Measurements from ENCODE around the gene FLYWCH2. TPM values are rescaled to one million over a fixed set of nuclear protein-coding genes. Genes with fewer than 3 reads are reported as not detected.
A peak's percentile ranks its signal among the peaks of the same experiment; 100 is the strongest.

FLYWCH2 gene
- total and polyA plus RNA-seq, 10 donors, result 27.5 to 98.6 (median 49.0) TPM

DNA sequence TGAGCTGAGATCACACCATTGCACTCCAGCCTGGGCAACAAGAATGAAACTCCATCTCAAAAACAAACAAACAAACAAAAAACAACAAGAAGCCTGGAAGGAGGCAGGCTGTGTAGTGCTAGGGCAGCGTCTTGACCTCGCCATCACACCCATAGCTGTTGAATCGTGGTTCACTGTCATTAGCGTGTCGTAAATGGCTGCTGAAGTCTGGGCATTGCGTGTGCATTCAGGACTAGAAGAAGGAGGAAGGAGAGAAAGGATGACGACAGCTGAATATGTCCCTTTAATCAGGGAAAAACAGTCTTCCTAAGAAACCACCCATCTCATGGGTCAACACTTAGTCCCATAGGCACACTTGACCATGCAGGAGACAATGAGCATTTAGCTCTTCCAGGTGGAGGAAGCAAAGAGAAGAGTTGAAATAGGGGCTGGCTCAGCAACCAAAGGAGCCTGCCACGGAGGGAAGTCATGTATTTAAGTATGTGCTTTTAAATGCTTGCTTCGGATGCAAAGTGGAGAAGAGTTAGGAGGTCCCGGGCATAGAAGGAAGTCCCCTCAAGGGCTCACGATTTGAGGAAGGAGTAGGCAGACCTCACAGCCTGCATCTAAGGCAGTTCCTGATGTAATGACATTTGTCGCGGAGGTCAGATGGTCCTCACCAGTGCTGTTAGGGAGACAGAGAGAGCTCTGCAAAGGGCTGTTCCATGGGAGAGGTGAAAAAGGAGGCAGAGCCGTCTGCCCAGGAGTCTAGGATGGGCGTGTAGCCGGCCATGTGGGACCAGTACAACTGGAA is 33.9 kb upstream of the FLYWCH2 start:
- peak; percentile 12 for DNase-seq
- no peak overlapping the region for H3K27ac ChIP-seq
- 65 to 71% (median 70%) methylated on average over 16 of the region's 16 CpGs for WGBS, 5 donors

DNA sequence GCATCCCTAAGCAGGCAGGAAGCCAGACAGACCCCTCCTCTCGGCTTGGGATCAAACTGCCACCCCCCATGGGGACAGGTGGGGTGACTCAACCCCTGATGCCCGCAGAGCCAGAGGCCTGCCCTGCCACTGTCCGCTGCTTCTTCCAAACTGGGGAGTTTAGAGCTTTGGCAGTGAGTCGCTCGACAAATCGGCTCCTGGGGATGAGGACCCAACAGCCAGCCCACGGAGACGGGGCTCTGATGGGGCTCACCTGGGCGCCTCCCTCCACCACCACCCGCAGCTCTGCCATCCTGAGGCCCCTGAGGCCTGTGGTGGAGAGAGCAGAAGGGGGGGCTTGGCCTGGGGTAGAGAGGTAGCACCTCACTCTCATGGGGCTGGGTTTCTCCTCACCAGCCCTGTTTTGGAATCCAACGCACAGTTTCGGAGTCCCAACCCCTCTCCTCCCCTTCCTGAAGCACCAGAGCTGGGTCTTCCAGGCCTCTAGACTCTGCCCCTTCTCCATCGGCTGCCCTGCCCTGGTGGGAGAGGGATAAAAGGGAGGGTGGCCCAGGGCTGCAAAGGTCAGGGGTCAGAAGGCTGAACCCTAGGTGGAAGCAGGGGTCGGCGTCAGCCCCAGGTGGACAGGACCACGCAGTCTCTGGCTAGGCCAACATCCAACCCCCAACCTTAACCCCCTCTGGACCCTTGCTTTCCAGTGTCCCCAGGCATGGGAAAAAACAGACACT is 30.8 kb upstream of the FLYWCH2 start:
- TF ChIP-seq POLR2AphosphoS5 (IDR thresholded peaks at IDR 0.05) (no peak), POLR2A (IDR thresholded peaks at IDR 0.05) (no peak)
- TF ChIP-seq, protein P1, sequence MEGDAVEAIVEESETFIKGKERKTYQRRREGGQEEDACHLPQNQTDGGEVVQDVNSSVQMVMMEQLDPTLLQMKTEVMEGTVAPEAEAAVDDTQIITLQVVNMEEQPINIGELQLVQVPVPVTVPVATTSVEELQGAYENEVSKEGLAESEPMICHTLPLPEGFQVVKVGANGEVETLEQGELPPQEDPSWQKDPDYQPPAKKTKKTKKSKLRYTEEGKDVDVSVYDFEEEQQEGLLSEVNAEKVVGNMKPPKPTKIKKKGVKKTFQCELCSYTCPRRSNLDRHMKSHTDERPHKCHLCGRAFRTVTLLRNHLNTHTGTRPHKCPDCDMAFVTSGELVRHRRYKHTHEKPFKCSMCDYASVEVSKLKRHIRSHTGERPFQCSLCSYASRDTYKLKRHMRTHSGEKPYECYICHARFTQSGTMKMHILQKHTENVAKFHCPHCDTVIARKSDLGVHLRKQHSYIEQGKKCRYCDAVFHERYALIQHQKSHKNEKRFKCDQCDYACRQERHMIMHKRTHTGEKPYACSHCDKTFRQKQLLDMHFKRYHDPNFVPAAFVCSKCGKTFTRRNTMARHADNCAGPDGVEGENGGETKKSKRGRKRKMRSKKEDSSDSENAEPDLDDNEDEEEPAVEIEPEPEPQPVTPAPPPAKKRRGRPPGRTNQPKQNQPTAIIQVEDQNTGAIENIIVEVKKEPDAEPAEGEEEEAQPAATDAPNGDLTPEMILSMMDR (IDR thresholded peaks at IDR 0.05 in 8 of 11, conservative IDR thresholded peaks at IDR 0.05 in 3 of 11), result no peak
- intact Hi-C loops (cut with DNase I; ENCODE audit: low total_unique reads), result no loop called here
- Histone ChIP-seq H3K27me3 (replicated peaks in 1 of 7) (peaks cover 0 to 75% (median 5%) of the 10 kb centered on the region in 7 donors), H3K27ac (no peak overlapping the region), H3K4me3 (no peak overlapping the region), H3K4me1 (peaks cover 0 to under 1% (median 0%) of the 10 kb centered on the region in 6 donors), H3K36me3 (no peaks in the 10 kb centered on the region), H3K9me3 (peaks cover 0 to 23% (median 14%) of the 10 kb centered on the region in 8 donors)
- DNase-seq, result peak; percentile 56
- WGBS, 5 donors, result 78 to 95% (median 92%) methylated on average over 8 to 16 of the region's 16 CpGs

More for the DNA sequence above, 33.9 kb upstream of the FLYWCH2 start:
- H3K4me3 ChIP-seq, result no peak overlapping the region
- H3K27me3 ChIP-seq (replicated peaks in 1 of 7), result peaks cover 0 to 65% (median 0%) of the 10 kb centered on the region in 7 donors
- no peaks in the 10 kb centered on the region for H3K36me3 ChIP-seq
- intact Hi-C loops (cut with DNase I; ENCODE audit: low total_unique reads), result no loop called here
- TF ChIP-seq, protein P1 (IDR thresholded peaks at IDR 0.05 in 8 of 11, conservative IDR thresholded peaks at IDR 0.05 in 3 of 11), result no peak
- TF ChIP-seq POLR2AphosphoS5 (IDR thresholded peaks at IDR 0.05), result no peak
- no peak for TF ChIP-seq POLR2A (IDR thresholded peaks at IDR 0.05)
- no peaks in the 10 kb centered on the region for H3K4me1 ChIP-seq
- peaks cover 0 to 14% (median 6%) of the 10 kb centered on the region in 8 donors for H3K9me3 ChIP-seq

DNA sequence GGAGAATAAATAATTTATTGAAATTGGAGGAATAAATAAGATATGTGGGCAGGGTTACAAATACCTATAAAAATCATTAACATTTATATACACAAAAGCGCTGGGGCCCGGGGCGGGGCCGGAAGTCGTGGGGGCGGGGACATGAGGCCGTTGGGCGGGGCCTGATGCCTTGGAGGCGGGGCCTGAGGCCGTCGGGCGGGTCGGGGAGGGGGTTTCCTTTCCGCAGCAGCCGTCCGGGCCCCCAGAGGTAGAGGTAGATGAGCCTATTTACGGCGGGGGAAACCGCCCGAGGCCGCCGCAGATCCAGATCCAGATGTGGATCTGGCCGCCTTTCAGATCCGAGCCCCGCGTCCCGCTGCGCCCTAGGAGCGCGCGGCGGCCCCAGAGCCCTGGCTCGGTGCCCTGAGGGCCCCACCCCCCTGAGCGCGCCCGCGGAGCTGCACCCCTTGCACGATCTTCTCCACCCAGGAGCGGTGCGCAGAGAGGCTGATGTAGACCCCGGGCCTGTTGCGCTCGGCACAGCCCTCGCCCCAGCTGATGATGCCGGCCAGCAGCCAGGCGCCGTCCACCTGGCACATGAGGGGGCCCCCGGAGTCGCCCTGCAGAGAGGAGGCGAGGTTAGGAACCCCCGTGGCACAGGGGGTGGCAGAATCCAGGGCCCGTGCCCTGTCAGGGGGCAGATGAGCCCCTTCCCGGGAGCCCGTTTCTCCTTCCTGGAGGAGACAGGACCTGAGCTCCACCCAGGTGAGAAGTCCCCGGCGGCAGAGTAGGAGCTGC is 30.1 kb upstream of the FLYWCH2 start:
- H3K4me1 ChIP-seq, result peaks cover 0 to 8% (median 6%) of the 10 kb centered on the region in 6 donors
- H3K36me3 ChIP-seq, result no peaks in the 10 kb centered on the region
- no peak overlapping the region for H3K27ac ChIP-seq
- peaks cover 0 to 75% (median 11%) of the 10 kb centered on the region in 7 donors for H3K27me3 ChIP-seq (replicated peaks in 1 of 7)
- H3K4me3 ChIP-seq, result no peak overlapping the region
- DNase-seq, result peak; percentile 39
- 51 to 60% (median 53%) methylated on average over 34 to 56 of the region's 56 CpGs for WGBS, 5 donors
- TF ChIP-seq, protein P1 (IDR thresholded peaks at IDR 0.05 in 8 of 11, conservative IDR thresholded peaks at IDR 0.05 in 3 of 11), result no peak
- TF ChIP-seq POLR2AphosphoS5 (IDR thresholded peaks at IDR 0.05) (no peak), POLR2A (IDR thresholded peaks at IDR 0.05) (no peak)
- intact Hi-C loops (cut with DNase I; ENCODE audit: low total_unique reads), result no loop called here
- peaks cover 0 to 23% (median 14%) of the 10 kb centered on the region in 8 donors for H3K9me3 ChIP-seq
